UCSD-AML1 (cell line): Measurements from ENCODE around the gene TDRD1.

ENCODE experiments used
- DNase-seq: peaks from one replicate; lab custom pipeline; 2025; ENCODE audit not compliant: unreplicated experiment; lab: John Stamatoyannopoulos, UW

Gene TDRD1

GRCh38 chr10:114228156-114228555, 49.0 kb downstream of the TDRD1 start:
- no peak for DNase-seq

- no peak for DNase-seq
Observed at GRCh38 chr10:114232561-114233176, 53.5 kb downstream of the TDRD1 start.

GRCh38 chr10:114233482-114233881, 54.3 kb downstream of the TDRD1 start:
- no peak for DNase-seq

GRCh38 chr10:114234132-114234531, 55.0 kb downstream of the TDRD1 start:
- DNase-seq, result no peak

- DNase-seq, result no peak
Observed at GRCh38 chr10:114239117-114239993, 60.2 kb downstream of the TDRD1 start, which contains the start of gene VWA2. VWA2 (plus strand) TSS chr10:114239254; CDS start chr10:114248714, 9,460 bp downstream.

- no peak for DNase-seq
Observed at GRCh38 chr10:114239994-114240345, 60.8 kb downstream of the TDRD1 start.

- DNase-seq, result no peak
Observed at GRCh38 chr10:114242235-114242634, 63.1 kb downstream of the TDRD1 start.

- no peak for DNase-seq
Observed at GRCh38 chr10:114243661-114244060, 64.5 kb downstream of the TDRD1 start.

- DNase-seq, result no peak
Observed at GRCh38 chr10:114244126-114244525, 65.0 kb downstream of the TDRD1 start.

- DNase-seq, result no peak
Observed at GRCh38 chr10:114245121-114245791, 66.1 kb downstream of the TDRD1 start.

- DNase-seq, result no peak
Observed at GRCh38 chr10:114246679-114247305, 67.6 kb downstream of the TDRD1 start.

GRCh38 chr10:114250236-114250635, 71.1 kb downstream of the TDRD1 start:
- no peak for DNase-seq

GRCh38 chr10:114250716-114251115, 71.6 kb downstream of the TDRD1 start:
- DNase-seq, result no peak

GRCh38 chr10:114252092-114252491, 72.9 kb downstream of the TDRD1 start:
- no peak for DNase-seq

- no peak for DNase-seq
Observed at GRCh38 chr10:114252883-114253282, 73.7 kb downstream of the TDRD1 start.

GRCh38 chr10:114255227-114255626, 76.1 kb downstream of the TDRD1 start:
- DNase-seq, result no peak

GRCh38 chr10:114256008-114256765, 77.0 kb downstream of the TDRD1 start:
- DNase-seq, result no peak

- no peak for DNase-seq
Observed at GRCh38 chr10:114256822-114257221, 77.7 kb downstream of the TDRD1 start.

GRCh38 chr10:114257498-114257897, 78.3 kb downstream of the TDRD1 start:
- DNase-seq, result no peak

- DNase-seq, result no peak
Observed at GRCh38 chr10:114258274-114258840, 79.2 kb downstream of the TDRD1 start.
